ENCODE results near the gene PGF.

GRCh38 chr14:74985806-74986205 lies 30.4 kb upstream of the PGF start:
- TF ChIP-seq POLR2AphosphoS5 (IDR thresholded peaks at IDR 0.05; ENCODE audit: low read depth) = no peak
- no peak for TF ChIP-seq CTCF (IDR thresholded peaks at IDR 0.05; ENCODE audit: insufficient read depth, low read length)
- no peak for TF ChIP-seq GABPA (IDR thresholded peaks at IDR 0.05; ENCODE audit: low read depth)
- TF ChIP-seq REST (IDR thresholded peaks at IDR 0.05; ENCODE audit: insufficient replicate concordance, low read depth) = no peak
- no peak for TF ChIP-seq SPI1 (IDR thresholded peaks at IDR 0.05; ENCODE audit: borderline replicate concordance, low read depth)

All from HL-60 (cell line).